HepG2 (cell line): ENCODE data around the gene DCTN4. TPM values are rescaled to one million over a fixed set of nuclear protein-coding genes. Genes with fewer than 3 reads are reported as not detected.

Source experiments
- ATAC-seq: fragments of 200-7000 bp; cut with Tn5 transposase; 3 replicates; pipeline ENCODE4 v1.9.1; 2020; ENCODE audit warnings: mild to moderate bottlenecking, moderate library complexity
- BruUV-seq: library from RNA; stranded (reverse); fragments of 400-500 nt; replicated peaks from 2 replicates; lab custom pipeline; 2021; lab: Mats Ljungman, UMichigan
- CTCF ChIA-PET: fragments of 300-600 bp; formaldehyde crosslinking; extraction: SDS; loops from one replicate; lab custom pipeline; 2021; ENCODE audit warnings: low total read pairs, inconsistent platforms, low intra/inter-chr PET ratio; lab: Yijun Ruan, JAX
- POLR2A ChIA-PET: fragments of 350-600 bp; sonication (Branson Sonifier 250); formaldehyde crosslinking; loops from one replicate; lab custom pipeline; 2020; ENCODE audit warnings: antibody characterized with exemption, inconsistent platforms; lab: Yijun Ruan, JAX
- DNase-seq: peaks from one replicate; pipeline ENCODE4 v3.0.0-alpha.2; 2015; ENCODE audit warnings: low spot score
- FAIRE-seq: peaks from 3 replicates; lab custom pipeline; 2011; peaks lifted over from hg19 to GRCh38; lab: Jason Lieb, UNC
- H2AFZ ChIP-seq: one replicate; pipeline ENCODE4 v1.6.1; 2011; ENCODE audit warnings: low read length, inconsistent platforms
- H3K27ac ChIP-seq: fragments of 300-600 bp; 3 replicates; pipeline ENCODE4 v1.8.0; 2011; ENCODE audit warnings: mixed run types, mild to moderate bottlenecking, mixed read lengths, low read length, inconsistent platforms; ENCODE audit not compliant: insufficient read depth; ENCODE audit errors: extremely low read length
- H3K27me3 ChIP-seq, 2 experiments: fragments of 200-600 bp in 1 of 2; 2 replicates in 1 of 2; 3 replicates in 1 of 2; pipeline versions ENCODE4 v1.6.0 to v1.8.0; 2011; ENCODE audit warnings: low read length in 2 of 2, mild to moderate bottlenecking in 2 of 2, moderate library complexity in 2 of 2, inconsistent platforms in 1 of 2; ENCODE audit not compliant: insufficient read depth in 2 of 2, control insufficient read depth in 1 of 2
- H3K36me3 ChIP-seq, 2 experiments: fragments of 200-600 bp in 1 of 2; replicated peaks in 1 of 2; 2 replicates in 1 of 2; 3 replicates in 1 of 2; pipeline versions ENCODE4 v1.5.1 to v1.8.0; 2011; ENCODE audit warnings: low read length in 2 of 2, inconsistent platforms in 1 of 2; ENCODE audit not compliant: insufficient read depth in 2 of 2, control insufficient read depth in 1 of 2
- H3K4me1 ChIP-seq: 2 replicates; pipeline ENCODE4 v1.5.1; 2012; ENCODE audit warnings: low read length, inconsistent platforms; ENCODE audit not compliant: insufficient read depth
- H3K4me2 ChIP-seq: 2 replicates; pipeline ENCODE4 v1.6.0; 2011; ENCODE audit warnings: low read depth, low read length, inconsistent platforms
- H3K4me3 ChIP-seq, 3 experiments: fragments of 200-600 bp in 1 of 3; sonication (generic), shearing (Covaris generic) in 1 of 3; replicated peaks in 1 of 3; 2 replicates each; pipeline ENCODE4 v1.5.1; 2011 to 2016; ENCODE audit warnings: low read length in 3 of 3, inconsistent platforms in 2 of 3, low read depth in 2 of 3, mild to moderate bottlenecking in 2 of 3, control low read depth in 1 of 3, mixed read lengths in 1 of 3; ENCODE audit not compliant: insufficient read depth in 1 of 3
- H3K79me2 ChIP-seq: one replicate; pipeline ENCODE4 v1.6.1; 2011; ENCODE audit warnings: low read length, inconsistent platforms; ENCODE audit not compliant: insufficient read depth
- H3K9ac ChIP-seq: 2 replicates; pipeline ENCODE4 v1.6.0; 2011; ENCODE audit warnings: mild to moderate bottlenecking, low read depth, low read length, inconsistent platforms; ENCODE audit not compliant: insufficient read depth
- H3K9me3 ChIP-seq: 2 replicates; pipeline ENCODE4 v1.5.1; 2012; ENCODE audit warnings: mild to moderate bottlenecking, low read length
- H4K20me1 ChIP-seq: 2 replicates; pipeline ENCODE4 v1.6.0; 2011; ENCODE audit warnings: inconsistent platforms, mild to moderate bottlenecking, low read length, moderate library complexity; ENCODE audit not compliant: insufficient read depth
- DMAP1 ChIP-seq: IDR thresholded peaks from 2 replicates; pipeline ENCODE4 v1.6.1; 2016
- HMG20A ChIP-seq: IDR thresholded peaks from 2 replicates; pipeline ENCODE4 v1.6.1; 2016; ENCODE audit warnings: borderline replicate concordance
- HMGA1 ChIP-seq: sonication (generic); formaldehyde crosslinking; conservative IDR thresholded peaks from 2 replicates; pipeline ENCODE4 v1.4.0; 2020; ENCODE audit warnings: missing genetic modification reagents
- MAFF ChIP-seq: IDR thresholded peaks from 2 replicates; pipeline ENCODE4 v1.6.1; 2011; ENCODE audit warnings: low read depth, low read length, improper control_type of control experiment
- MAFK ChIP-seq, 2 experiments: IDR thresholded peaks in 1 of 2; conservative IDR thresholded peaks in 1 of 2; 2 replicates each; pipeline ENCODE4 v1.6.1; 2011; ENCODE audit warnings: improper control_type of control experiment in 2 of 2, low read length in 2 of 2
- TBX2 ChIP-seq: sonication (generic); formaldehyde crosslinking; IDR thresholded peaks from 2 replicates; pipeline ENCODE4 v1.5.0; 2020; ENCODE audit warnings: missing genetic modification reagents, mild to moderate bottlenecking, borderline replicate concordance
- ZNF121 ChIP-seq: sonication (generic); formaldehyde crosslinking; IDR thresholded peaks from 2 replicates; pipeline ENCODE4 v1.5.0; 2020; ENCODE audit warnings: mild to moderate bottlenecking, missing genetic modification reagents
- WGBS: methylation state at CpG from one replicate; pipeline ENCODE4 v1.1.6; 2017; ENCODE audit warnings: low lambda C conversion rate; 5-methylcytosine and 5-hydroxymethylcytosine counted together
- in situ Hi-C: cut with HindIII; loops from 2 replicates; pipeline ENCODE4 v1.10.0; 2017; ENCODE audit warnings: low pct_unique_long_range_greater_than_20kb; ENCODE audit not compliant: extremely low pct_ligation_motif_present
- intact Hi-C: fragments of 100-400 bp; cut with micrococcal nuclease; formaldehyde crosslinking; loops from one replicate; pipeline ENCODE4 v1.10.0; 2022; ENCODE audit not compliant: unreplicated experiment
- polyA plus RNA-seq, 8 experiments: library from polyadenylated mRNA; depleted of rRNA in 3 of 8; stranded (reverse) in 7 of 8; unstranded in 1 of 8; fragments of >200 nt; fragmentation: Illumina TruSeq in 4 of 8; extraction: Trizol in 4 of 8; gene quantifications; 2 replicates each; pipeline versions ENCODE4 v1.2.1 to v1.2.3, GENCODE V29; 2011 to 2016; ENCODE audit warnings: low read depth in 4 of 8, missing spikeins in 1 of 8, mixed read lengths in 1 of 8; ENCODE audit not compliant: insufficient read depth in 1 of 8
- total RNA-seq, 5 experiments: library from RNA; depleted of rRNA; stranded (reverse); fragments of >200 nt; fragmentation: Illumina TruSeq; extraction: Trizol; gene quantifications; 2 replicates each; pipeline ENCODE4 v1.2.3, GENCODE V29; 2016; ENCODE audit warnings: low read depth in 1 of 5
- TF ChIP-seq, protein P1 (sequence below): sonication (generic); formaldehyde crosslinking; IDR thresholded peaks from 2 replicates; pipeline ENCODE4 v1.8.0; 2022; ENCODE audit warnings: mild to moderate bottlenecking, missing genetic modification reagents; ENCODE audit not compliant: insufficient replicate concordance
- TF ChIP-seq, protein P2 (sequence below), 2 experiments: fragments of 450-650 bp in 1 of 2; sonication (generic) in 1 of 2; formaldehyde crosslinking in 1 of 2; IDR thresholded peaks; 2 replicates each; pipeline versions ENCODE4 v1.6.1 to v1.8.0; 2016 to 2022; ENCODE audit warnings: antibody characterized with exemption in 1 of 2, mild to moderate bottlenecking in 1 of 2, missing genetic modification reagents in 1 of 2

Gene DCTN4
- total and polyA plus RNA-seq, 2 of the 13 experiments (the other 11 are each of a cell fraction or from before 2014, with no cell fraction given): 24.1 to 26.9 TPM

DNA sequence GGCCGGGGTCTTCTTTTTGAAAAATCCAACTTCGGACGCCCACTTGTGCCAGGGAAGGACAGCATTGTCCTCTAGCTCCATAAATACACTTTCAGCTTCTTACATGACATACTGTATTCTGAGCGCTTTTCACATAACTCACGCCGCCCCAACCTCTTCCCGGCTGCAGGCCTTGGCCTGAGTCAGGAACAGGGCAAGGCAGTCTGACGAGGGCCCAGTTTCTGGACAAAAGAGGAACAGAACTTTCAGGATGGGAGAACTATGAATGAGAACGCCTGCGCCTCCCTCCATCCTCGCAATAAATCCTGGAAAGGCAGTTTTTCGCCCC, 650 bp downstream of the DCTN4 start (continued):
- TF ChIP-seq, protein P1, sequence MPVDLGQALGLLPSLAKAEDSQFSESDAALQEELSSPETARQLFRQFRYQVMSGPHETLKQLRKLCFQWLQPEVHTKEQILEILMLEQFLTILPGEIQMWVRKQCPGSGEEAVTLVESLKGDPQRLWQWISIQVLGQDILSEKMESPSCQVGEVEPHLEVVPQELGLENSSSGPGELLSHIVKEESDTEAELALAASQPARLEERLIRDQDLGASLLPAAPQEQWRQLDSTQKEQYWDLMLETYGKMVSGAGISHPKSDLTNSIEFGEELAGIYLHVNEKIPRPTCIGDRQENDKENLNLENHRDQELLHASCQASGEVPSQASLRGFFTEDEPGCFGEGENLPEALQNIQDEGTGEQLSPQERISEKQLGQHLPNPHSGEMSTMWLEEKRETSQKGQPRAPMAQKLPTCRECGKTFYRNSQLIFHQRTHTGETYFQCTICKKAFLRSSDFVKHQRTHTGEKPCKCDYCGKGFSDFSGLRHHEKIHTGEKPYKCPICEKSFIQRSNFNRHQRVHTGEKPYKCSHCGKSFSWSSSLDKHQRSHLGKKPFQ (CRISPR knock-in tag): peak; percentile 79
- peak; percentile 86 for TF ChIP-seq ZNF121 (CRISPR knock-in tag)
- TF ChIP-seq DMAP1: peak; percentile 72

DNA sequence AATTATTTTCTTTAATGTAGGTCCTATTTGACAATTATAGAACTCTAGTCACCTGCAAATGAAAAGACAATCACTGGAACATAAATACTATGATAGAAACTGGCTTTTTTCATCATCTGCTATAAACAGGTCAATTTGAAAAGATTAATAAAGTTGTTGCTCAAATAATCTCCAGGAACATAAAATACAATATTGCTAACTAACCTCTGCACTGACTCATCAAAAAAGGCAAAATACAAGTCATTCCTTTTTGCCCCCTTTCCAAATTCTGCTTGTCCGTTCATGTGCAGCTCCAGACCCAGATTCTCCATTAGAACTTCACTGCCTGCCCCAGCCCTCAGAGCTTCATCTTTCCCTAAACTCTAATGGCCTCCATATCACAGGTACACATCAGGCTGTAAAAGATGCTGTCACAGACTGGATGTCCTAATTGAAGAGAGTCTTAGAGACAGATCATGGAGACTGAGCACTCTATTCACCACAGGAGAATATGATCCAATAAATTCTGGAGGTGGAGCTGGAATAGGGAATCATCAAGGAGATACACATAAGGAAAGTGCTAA, 1.6 kb downstream of the DCTN4 start:
- 92% methylated on average over 1 of the region's 1 CpG for WGBS
- CTCF ChIA-PET: no interaction called here
- Histone ChIP-seq H3K4me1 (peaks cover 48% of the 10 kb centered on the region), H3K9ac (peak overlapping the region; percentile 85; the same call in 1 of the 2 replicates), H3K79me2 (peaks cover 33% of the 10 kb centered on the region), H3K4me3 (peak overlapping the region; percentile 84 to 93 (median 86); a peak in 5 of 6 replicates), H3K27me3 (no peaks in the 10 kb centered on the region), H3K9me3 (no peaks in the 10 kb centered on the region), H3K4me2 (peak overlapping the region; percentile 67), H2AFZ (no peak overlapping the region), H3K27ac (peak overlapping the region; percentile 93), H4K20me1 (no peaks in the 10 kb centered on the region), H3K36me3 (peaks cover 4 to 29% of the 10 kb centered on the region in 2 experiments)
- POLR2A ChIA-PET: interaction anchor here (0.9 to 3.4 kb wide), 4 partner anchors 21 to 252 kb away, joined by 3 to 25 read pairs (median 22); partner anchors contain the start of genes RBM22 and SMIM3
- in situ Hi-C loops (no loop called here), intact Hi-C loops (no loop called here)
- ATAC-seq: no peak
- BruUV-seq: no TSS peak
- no peak for FAIRE-seq
- DNase-seq: no peak
- no peak for TF ChIP-seq HMGA1 (CRISPR knock-in tag)
- TF ChIP-seq HMG20A (CRISPR knock-in tag): no peak
- TF ChIP-seq, protein P2, sequence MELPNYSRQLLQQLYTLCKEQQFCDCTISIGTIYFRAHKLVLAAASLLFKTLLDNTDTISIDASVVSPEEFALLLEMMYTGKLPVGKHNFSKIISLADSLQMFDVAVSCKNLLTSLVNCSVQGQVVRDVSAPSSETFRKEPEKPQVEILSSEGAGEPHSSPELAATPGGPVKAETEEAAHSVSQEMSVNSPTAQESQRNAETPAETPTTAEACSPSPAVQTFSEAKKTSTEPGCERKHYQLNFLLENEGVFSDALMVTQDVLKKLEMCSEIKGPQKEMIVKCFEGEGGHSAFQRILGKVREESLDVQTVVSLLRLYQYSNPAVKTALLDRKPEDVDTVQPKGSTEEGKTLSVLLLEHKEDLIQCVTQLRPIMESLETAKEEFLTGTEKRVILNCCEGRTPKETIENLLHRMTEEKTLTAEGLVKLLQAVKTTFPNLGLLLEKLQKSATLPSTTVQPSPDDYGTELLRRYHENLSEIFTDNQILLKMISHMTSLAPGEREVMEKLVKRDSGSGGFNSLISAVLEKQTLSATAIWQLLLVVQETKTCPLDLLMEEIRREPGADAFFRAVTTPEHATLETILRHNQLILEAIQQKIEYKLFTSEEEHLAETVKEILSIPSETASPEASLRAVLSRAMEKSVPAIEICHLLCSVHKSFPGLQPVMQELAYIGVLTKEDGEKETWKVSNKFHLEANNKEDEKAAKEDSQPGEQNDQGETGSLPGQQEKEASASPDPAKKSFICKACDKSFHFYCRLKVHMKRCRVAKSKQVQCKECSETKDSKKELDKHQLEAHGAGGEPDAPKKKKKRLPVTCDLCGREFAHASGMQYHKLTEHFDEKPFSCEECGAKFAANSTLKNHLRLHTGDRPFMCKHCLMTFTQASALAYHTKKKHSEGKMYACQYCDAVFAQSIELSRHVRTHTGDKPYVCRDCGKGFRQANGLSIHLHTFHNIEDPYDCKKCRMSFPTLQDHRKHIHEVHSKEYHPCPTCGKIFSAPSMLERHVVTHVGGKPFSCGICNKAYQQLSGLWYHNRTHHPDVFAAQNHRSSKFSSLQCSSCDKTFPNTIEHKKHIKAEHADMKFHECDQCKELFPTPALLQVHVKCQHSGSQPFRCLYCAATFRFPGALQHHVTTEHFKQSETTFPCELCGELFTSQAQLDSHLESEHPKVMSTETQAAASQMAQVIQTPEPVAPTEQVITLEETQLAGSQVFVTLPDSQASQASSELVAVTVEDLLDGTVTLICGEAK (IDR thresholded peaks at IDR 0.05): 0 out of 2 replicates have a peak, but pooled peaks have one; percentile 15
- TF ChIP-seq, protein P2 (CRISPR knock-in tag; IDR thresholded peaks at IDR 0.05): no peak
- 0 out of 4 replicates have a peak, but pooled peaks of 1 of the 2 experiments have one; percentile 11 for TF ChIP-seq MAFK (conservative IDR thresholded peaks at IDR 0.05 in 1 of 2, IDR thresholded peaks at IDR 0.05 in 1 of 2; ENCODE audit: low read length in 2 of 2)
- no peak for TF ChIP-seq TBX2
- TF ChIP-seq MAFF: 0 out of 2 replicates have a peak, but pooled peaks have one; percentile 22
